Measurements from ENCODE around the gene FKBP7. TPM values are rescaled to one million over a fixed set of nuclear protein-coding genes. Genes with fewer than 3 reads are reported as not detected.

Gene FKBP7
- total and polyA plus RNA-seq, 2 of the 8 experiments (the other 6 are each of a cell fraction or from before 2014, with no cell fraction given), result 3.6 to 7.0 TPM

DNA sequence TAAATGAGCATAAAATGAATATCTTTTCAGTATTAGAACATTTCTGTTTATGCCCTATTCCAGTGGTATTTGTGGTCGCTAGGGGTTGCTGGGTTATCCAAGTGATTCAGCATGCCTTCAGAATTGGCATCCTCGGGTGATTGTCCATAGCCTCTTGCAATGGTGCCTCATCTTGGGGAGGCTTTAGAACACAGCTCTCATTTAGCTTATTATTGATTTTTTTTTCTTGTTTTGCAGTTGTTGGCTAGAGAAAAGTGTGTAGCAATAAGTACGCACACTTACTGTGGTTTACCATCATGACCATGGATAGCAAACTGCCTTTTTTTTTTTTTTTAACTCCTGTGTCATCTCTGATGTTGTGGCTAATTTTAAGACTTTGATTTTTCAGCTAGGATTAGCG is 35.5 kb upstream of the FKBP7 start:
- no peaks in the 10 kb centered on the region for H3K27me3 ChIP-seq (replicated peaks in 1 of 4; ENCODE audit: control insufficient read depth in 3 of 4, extremely low read depth in 1 of 4, insufficient read depth in 3 of 4, low read length in 3 of 4)
- H2BK12ac ChIP-seq (ENCODE audit: low read depth, low read length), result no peak overlapping the region
- no peak overlapping the region for H3K9ac ChIP-seq (replicated peaks in 1 of 4; ENCODE audit: extremely low read depth in 1 of 4, low read depth in 3 of 4, low read length in 3 of 4)
- H3K79me1 ChIP-seq (ENCODE audit: low read depth, low read length), result no peaks in the 10 kb centered on the region
- no peaks in the 10 kb centered on the region for H3K9me3 ChIP-seq (ENCODE audit: insufficient read depth in 2 of 2, low read depth in 1 of 2, low read length in 1 of 2)
- DNase-seq (ENCODE audit: low read depth in 1 of 2, low spot score in 2 of 2), result no peak
- no peaks in the 10 kb centered on the region for H3K79me2 ChIP-seq (ENCODE audit: control insufficient read depth in 1 of 2, insufficient read depth in 2 of 2, low read length in 2 of 2)
- H3K4me1 ChIP-seq (replicated peaks in 1 of 4; ENCODE audit: control insufficient read depth in 3 of 4, insufficient read depth in 4 of 4, low read length in 3 of 4), result no peaks in the 10 kb centered on the region
- H2BK15ac ChIP-seq (ENCODE audit: low read length), result no peak overlapping the region
- H2AFZ ChIP-seq (ENCODE audit: low read length), result no peak overlapping the region
- no peak overlapping the region for H3K27ac ChIP-seq (ENCODE audit: low read depth, low read length)
- no peak overlapping the region for H3K23ac ChIP-seq (ENCODE audit: insufficient read length)
- no peaks in the 10 kb centered on the region for H3K23me2 ChIP-seq (ENCODE audit: low read depth, low read length)
- H2BK5ac ChIP-seq (ENCODE audit: low read depth, low read length), result no peak overlapping the region
- H3K36me3 ChIP-seq (ENCODE audit: control insufficient read depth in 2 of 4, insufficient read depth in 4 of 4, low read length in 3 of 4), result no peaks in the 10 kb centered on the region; a peak in 1 of 8 replicates
- CTCF ChIA-PET (ENCODE audit: partially characterized antibody), result interaction anchor here (1.6 kb wide), 1 partner anchor 9 kb away, joined by 8 read pairs; no protein-coding TSS in a partner anchor
- no peak overlapping the region for H2BK120ac ChIP-seq (replicated peaks; ENCODE audit: low read depth, low read length)
- no peak overlapping the region for H2AK5ac ChIP-seq (ENCODE audit: low read depth, low read length)
- no peak overlapping the region for H4K5ac ChIP-seq (ENCODE audit: insufficient read length, low read depth, low read length)
- H4K20me1 ChIP-seq (replicated peaks in 1 of 2; ENCODE audit: control insufficient read depth in 1 of 2, insufficient read depth in 2 of 2, low read length in 2 of 2), result no peaks in the 10 kb centered on the region
- no peak overlapping the region for H2BK20ac ChIP-seq (ENCODE audit: low read length)
- POLR2A ChIA-PET (ENCODE audit: partially characterized antibody), result interaction anchor here (1.0 kb wide), 1 partner anchor 63 kb away, joined by 3 read pairs; the partner anchor contains the start of genes PJVK and PRKRA
- WGBS, 2 experiments (ENCODE audit: extremely low coverage in 1 of 2, insufficient coverage in 1 of 2, insufficient read length in 1 of 2, insufficient replicate concordance in 2 of 2, low coverage in 1 of 2, low lambda C conversion rate in 2 of 2, missing lambda C conversion rate in 1 of 2), result 92% methylated on average over 4 of the region's 4 CpGs; no CpG with 5 or more reads in 1 of the 2 experiments
- no peak overlapping the region for H3K14ac ChIP-seq (ENCODE audit: insufficient read length)
- FAIRE-seq, result no peak
- no peak overlapping the region for H4K8ac ChIP-seq (ENCODE audit: extremely low read depth, insufficient read depth, low read length)
- no peak overlapping the region for H3K56ac ChIP-seq (replicated peaks; ENCODE audit: insufficient read length, low read depth, low read length)
- H3K4ac ChIP-seq (replicated peaks; ENCODE audit: insufficient read length, low read depth, low read length), result no peak overlapping the region
- H3K4me2 ChIP-seq (ENCODE audit: insufficient read depth in 1 of 2, low read depth in 2 of 2, low read length in 2 of 2), result no peak overlapping the region
- no peak overlapping the region for H4K91ac ChIP-seq (replicated peaks; ENCODE audit: insufficient read length, low read length)
- H3K18ac ChIP-seq (ENCODE audit: extremely low read depth, low read length), result no peak overlapping the region
- H3K4me3 ChIP-seq (ENCODE audit: extremely low read depth in 1 of 4, insufficient read depth in 2 of 4, low read depth in 3 of 4, low read length in 4 of 4), result no peak overlapping the region
- TF ChIP-seq HDAC2 (IDR thresholded peaks at IDR 0.05; ENCODE audit: borderline replicate concordance in 1 of 2, low read depth in 2 of 2, low read length in 2 of 2) (no peak), BACH1 (IDR thresholded peaks at IDR 0.05; ENCODE audit: low read length) (no peak), SP1 (IDR thresholded peaks at IDR 0.05; ENCODE audit: low read depth, low read length) (no peak), SP4 (IDR thresholded peaks at IDR 0.05; ENCODE audit: low read length) (no peak), ASH2L (IDR thresholded peaks at IDR 0.05; ENCODE audit: low read length) (no peak), EZH2 (IDR thresholded peaks at IDR 0.05; ENCODE audit: low read depth, low read length, severe bottlenecking) (no peak), RAD21 (IDR thresholded peaks at IDR 0.05 in 1 of 2, conservative IDR thresholded peaks at IDR 0.05 in 1 of 2; ENCODE audit: low read depth in 2 of 2, low read length in 2 of 2) (no peak), SIN3A (conservative IDR thresholded peaks at IDR 0.05 in 1 of 2, IDR thresholded peaks at IDR 0.05 in 1 of 2; ENCODE audit: low read depth in 1 of 2, low read length in 2 of 2) (no peak)
- TF ChIP-seq, protein P1, sequence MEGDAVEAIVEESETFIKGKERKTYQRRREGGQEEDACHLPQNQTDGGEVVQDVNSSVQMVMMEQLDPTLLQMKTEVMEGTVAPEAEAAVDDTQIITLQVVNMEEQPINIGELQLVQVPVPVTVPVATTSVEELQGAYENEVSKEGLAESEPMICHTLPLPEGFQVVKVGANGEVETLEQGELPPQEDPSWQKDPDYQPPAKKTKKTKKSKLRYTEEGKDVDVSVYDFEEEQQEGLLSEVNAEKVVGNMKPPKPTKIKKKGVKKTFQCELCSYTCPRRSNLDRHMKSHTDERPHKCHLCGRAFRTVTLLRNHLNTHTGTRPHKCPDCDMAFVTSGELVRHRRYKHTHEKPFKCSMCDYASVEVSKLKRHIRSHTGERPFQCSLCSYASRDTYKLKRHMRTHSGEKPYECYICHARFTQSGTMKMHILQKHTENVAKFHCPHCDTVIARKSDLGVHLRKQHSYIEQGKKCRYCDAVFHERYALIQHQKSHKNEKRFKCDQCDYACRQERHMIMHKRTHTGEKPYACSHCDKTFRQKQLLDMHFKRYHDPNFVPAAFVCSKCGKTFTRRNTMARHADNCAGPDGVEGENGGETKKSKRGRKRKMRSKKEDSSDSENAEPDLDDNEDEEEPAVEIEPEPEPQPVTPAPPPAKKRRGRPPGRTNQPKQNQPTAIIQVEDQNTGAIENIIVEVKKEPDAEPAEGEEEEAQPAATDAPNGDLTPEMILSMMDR (IDR thresholded peaks at IDR 0.05; ENCODE audit: control extremely low read depth in 1 of 3, insufficient read depth in 1 of 3, low read depth in 1 of 3, low read length in 3 of 3), result no peak
- TF ChIP-seq, protein P2, sequence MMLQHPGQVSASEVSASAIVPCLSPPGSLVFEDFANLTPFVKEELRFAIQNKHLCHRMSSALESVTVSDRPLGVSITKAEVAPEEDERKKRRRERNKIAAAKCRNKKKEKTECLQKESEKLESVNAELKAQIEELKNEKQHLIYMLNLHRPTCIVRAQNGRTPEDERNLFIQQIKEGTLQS (IDR thresholded peaks at IDR 0.05; ENCODE audit: insufficient read depth, low read depth, low read length), result no peak

Measured in H1 (cell line).